Measurements from ENCODE around the gene MYO1G.

DNA sequence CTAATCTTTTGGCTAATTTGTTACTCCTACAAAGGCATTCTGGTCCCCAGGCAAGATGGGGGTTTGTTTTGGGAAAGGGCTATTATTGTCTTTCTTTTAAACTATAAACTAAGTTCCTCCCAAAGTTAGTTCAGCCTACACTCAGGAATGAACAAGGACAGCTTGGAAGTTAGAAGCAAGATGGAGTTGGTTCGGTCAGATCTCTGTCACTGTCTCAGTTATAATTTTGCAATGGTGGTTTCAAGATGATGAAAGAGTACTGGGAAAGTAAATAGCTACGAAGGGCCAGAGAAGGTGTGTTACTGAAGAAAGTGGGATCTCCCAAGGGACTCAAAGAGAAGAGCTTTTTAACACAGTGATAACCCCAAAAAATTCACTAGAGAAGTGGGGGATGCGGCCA, 10.3 kb upstream of the MYO1G start:
- TF ChIP-seq, protein P1, sequence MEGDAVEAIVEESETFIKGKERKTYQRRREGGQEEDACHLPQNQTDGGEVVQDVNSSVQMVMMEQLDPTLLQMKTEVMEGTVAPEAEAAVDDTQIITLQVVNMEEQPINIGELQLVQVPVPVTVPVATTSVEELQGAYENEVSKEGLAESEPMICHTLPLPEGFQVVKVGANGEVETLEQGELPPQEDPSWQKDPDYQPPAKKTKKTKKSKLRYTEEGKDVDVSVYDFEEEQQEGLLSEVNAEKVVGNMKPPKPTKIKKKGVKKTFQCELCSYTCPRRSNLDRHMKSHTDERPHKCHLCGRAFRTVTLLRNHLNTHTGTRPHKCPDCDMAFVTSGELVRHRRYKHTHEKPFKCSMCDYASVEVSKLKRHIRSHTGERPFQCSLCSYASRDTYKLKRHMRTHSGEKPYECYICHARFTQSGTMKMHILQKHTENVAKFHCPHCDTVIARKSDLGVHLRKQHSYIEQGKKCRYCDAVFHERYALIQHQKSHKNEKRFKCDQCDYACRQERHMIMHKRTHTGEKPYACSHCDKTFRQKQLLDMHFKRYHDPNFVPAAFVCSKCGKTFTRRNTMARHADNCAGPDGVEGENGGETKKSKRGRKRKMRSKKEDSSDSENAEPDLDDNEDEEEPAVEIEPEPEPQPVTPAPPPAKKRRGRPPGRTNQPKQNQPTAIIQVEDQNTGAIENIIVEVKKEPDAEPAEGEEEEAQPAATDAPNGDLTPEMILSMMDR (IDR thresholded peaks at IDR 0.05): no peak
- TF ChIP-seq POLR2A (IDR thresholded peaks at IDR 0.05): no peak

Data from right lobe of liver (tissue), 4 donors.